Measurements from ENCODE around the gene BCKDHA.
"Not testable (repeated sequence)": the region's sequence is repeated elsewhere in the genome, so short reads cannot be mapped to it uniquely, and the experiment has no call there.

BCKDHA gene

DNA sequence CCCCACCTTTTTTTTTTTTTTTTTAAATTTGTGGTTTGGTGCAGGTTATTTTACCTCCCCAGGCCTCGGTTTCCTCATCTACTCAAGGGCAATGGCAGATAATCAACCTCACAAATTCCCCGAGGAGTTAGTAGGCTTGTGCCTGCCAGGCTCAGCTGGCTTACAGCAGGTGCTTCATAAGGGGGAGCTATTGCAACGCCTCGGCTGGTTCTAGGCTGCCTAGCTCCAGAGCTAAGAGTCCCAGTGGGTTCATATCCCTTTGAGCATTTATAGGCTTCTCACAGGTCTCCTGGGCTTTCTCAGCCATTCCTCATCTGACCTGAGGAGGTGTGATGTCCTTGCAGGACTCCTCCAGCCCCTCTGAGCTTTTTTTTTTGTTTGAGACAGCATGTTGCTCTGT, 10.6 kb downstream of the BCKDHA start:
- peak; percentile 14 to 29 for DNase-seq

DNA sequence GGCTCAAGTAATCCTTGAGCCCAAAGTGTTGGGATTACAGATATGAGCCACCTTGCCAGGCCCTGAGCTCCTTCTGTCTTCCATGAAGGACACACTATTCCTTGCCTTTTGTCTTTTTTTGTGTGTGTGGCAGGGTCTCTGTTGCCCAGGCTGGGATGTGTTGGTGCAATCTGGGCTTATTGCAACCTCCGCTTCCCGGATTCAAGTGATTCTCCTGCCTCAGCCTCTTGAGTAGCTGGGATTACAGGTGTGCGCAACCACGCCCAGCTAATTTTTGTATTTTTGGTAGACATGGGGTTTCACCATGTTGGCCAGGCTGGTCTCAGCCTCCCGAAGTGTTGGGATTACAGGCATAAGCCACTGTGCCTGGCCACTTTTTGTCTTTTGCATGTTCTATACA, 11.2 kb downstream of the BCKDHA start:
- DNase-seq: not testable (repeated sequence)

DNA sequence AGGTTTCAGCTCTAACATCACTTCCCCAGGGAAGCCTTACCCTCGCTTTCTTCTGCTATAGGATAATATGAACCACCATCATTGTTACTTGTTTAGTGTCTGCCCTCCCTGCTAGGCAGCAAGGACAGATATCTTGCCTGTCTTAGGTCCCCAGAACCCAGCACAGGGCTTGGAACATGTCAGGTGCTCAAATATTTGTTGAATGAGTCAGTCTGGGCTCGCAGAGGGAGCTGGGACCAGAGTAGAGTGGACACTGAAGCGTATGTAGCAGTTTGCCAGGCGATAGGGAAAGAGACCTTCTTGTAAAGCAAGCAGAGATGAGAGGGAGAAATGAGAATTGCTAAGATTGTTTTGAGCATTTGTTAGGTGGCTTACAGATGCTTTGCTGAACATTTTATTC, 11.7 kb downstream of the BCKDHA start:
- DNase-seq: no peak

DNA sequence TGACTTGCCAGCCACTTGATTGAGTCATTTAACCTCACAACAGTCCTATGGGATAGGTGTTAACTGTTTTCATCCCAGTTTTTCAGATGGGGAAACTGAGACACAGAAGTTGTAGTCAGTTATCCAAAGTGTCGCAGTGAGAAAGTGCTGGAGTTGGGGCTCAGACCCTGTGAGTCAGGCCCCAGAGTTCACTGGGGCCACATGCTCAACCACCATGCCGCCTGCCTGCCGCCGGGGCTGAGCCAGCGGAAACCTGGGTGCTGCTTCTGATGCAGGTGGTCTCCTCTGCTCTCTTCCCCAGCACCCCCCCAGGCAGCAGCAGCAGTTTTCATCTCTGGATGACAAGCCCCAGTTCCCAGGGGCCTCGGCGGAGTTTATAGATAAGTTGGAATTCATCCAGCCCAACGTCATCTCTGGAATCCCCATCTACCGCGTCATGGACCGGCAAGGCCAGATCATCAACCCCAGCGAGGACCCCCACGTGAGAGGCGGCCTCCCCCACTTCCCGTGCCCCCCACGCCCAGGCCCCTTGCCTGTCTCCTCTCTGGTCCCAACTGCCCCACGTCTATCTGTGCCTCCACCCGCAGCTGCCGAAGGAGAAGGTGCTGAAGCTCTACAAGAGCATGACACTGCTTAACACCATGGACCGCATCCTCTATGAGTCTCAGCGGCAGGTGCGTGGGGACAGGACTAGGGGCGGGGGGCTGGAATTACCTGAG, 12.9 kb downstream of the BCKDHA start:
- DNase-seq: no peak

DNA sequence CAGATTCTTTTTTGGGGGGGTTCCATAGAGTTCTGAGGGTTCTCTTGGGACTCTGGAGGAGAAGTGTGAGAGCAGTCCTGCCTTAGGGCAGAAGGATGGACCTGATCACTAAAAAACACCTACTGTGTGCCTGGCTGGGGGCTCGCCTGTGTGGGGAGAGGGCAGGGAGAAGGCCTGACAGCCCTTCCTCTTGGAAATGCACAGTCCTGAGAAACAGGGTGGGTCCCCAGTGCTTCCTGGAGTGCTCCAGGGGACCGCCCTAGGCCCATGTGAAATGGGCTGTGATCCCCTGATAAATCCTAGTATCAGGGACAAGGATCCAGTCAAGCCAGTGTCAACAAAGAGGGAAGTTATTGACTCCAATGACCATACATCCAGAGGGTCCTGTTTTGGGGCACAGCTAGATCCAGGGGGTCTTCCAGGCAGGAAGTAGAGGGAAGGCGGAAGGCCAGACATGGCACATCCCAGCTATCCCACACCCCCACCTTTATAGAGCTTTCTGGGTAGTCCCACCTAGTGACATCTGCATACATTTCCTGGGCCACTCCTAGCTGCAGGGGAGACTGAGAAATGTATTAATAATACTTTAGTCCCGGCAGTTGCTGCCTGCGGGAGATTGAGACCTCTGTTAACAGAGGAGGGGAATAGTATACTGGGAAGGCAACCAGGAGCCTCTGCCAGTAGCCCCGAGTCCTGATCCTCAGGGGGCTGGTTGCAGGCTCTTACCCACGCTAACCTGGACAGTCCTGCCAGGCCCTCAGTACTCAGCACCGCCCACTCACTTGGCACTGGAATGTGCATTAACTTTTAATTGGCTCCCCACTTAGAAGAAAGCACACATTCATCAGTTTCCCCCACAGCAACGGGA, 13.7 kb downstream of the BCKDHA start:
- no peak for DNase-seq

DNA sequence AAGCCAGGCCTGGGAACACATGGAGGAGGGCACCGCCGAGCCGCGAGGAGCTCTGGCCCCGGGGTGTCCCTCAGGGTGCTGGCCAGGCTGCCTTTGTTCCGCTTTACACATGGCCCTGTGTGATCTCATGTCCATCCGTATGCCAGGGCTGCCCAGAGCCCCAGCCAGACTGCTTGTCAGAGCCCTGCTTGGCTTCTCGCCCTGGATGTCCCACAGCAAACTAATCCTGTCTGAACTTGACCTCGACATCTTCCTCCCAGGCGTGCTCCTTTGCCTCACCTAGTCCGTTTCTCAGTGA, 14.3 kb downstream of the BCKDHA start:
- DNase-seq: no peak

DNA sequence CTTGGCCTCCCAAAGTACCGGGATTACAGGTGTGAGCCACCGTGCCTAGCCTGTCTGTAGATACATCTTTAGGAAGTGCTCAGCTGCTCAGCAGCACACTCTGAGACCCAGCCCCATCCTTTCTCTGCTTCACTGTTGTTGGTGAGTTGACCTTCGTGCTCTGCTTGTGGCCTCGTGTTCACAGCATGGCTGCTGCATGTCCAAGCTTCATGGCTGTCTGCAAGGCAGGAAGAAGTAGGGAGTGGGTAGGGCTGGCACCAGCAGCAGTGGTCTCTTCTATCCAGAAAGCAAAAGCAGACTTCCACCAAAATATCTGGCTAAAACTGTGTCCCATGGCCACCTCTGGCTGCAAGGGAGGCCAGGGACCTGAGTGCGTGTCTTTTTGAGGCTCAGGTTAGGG, 15.3 kb downstream of the BCKDHA start:
- DNase-seq: no peak

DNA sequence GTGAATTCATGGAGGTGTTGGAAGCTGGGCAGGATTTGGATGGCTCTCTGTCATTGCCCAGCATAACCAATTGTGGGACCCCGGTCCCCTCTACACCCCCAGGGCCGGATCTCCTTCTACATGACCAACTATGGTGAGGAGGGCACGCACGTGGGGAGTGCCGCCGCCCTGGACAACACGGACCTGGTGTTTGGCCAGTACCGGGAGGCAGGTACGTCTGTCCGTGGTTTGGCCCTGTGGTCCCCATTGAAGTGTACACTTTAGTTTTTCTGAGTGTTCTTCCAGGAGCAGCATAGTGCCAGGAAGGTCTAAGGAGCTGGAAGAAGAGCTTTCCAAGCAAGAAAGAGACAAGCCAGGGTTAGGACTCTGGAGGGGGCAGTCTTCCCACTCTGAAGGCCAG, 16.3 kb downstream of the BCKDHA start:
- no peak for DNase-seq

DNA sequence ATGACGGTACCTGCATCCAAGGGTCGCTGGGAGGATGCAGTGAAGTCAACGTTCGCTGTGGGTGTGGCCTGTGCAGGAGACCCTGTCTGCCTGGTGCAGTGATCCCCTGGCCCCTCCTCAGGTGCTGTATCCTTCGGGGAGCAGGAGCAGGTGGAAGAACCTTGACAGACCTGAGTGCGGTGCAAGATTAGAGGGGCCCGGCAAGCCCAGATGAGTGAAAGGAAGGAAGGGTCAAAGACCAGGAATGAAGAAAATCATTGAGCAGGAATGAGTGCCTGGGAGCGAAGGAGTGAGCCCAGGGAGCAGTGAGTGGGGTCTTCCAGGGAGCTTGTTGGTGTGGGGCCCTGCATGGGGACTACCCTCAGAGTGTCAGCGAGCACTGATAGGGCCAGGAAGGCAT, 16.8 kb downstream of the BCKDHA start:
- no peak for DNase-seq

DNA sequence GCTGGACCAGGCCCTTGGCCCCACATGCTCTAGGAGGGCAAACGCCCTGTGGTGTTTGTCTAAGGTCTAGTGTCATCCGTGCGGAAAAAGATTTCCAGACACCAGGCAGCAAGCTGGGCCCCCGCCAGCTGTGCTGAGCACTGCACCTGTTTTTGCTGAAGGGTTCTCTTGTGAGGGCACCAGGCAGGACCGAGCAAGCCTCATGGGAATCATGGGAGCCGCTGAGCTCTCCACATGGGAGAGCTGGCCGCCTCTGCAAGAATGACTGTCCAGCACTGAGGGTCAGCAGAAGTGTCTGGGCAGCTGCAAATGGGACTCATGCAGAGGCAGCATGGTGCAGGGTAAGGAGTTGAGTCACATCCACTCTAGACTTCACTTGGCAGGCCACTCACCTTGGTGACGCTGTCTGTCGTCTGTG, 17.5 kb downstream of the BCKDHA start:
- DNase-seq: no peak

DNA sequence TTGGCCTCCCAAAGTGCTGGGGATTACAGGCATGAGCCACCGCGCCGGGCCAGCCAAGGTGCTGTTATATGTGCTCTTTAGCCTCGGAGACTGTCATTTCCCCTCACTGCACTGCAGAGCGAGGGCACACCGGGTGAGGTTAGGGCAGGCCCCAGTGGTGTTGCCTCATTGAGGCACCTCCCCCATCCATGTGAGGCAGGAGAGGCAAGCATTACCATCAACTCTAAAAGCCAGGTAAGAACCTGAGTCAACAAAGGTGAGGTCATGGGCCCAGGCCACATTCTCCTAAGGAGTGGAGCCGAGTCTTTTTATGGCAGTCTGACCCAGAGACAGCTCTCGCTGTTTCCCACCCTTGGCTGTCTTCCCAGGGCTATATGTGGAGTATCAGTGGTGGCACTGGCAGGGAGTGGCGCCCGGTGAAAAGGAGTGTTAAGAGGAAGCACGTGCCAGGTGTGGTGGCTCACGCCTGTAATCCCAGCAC, 18.6 kb downstream of the BCKDHA start:
- DNase-seq: no peak

DNA sequence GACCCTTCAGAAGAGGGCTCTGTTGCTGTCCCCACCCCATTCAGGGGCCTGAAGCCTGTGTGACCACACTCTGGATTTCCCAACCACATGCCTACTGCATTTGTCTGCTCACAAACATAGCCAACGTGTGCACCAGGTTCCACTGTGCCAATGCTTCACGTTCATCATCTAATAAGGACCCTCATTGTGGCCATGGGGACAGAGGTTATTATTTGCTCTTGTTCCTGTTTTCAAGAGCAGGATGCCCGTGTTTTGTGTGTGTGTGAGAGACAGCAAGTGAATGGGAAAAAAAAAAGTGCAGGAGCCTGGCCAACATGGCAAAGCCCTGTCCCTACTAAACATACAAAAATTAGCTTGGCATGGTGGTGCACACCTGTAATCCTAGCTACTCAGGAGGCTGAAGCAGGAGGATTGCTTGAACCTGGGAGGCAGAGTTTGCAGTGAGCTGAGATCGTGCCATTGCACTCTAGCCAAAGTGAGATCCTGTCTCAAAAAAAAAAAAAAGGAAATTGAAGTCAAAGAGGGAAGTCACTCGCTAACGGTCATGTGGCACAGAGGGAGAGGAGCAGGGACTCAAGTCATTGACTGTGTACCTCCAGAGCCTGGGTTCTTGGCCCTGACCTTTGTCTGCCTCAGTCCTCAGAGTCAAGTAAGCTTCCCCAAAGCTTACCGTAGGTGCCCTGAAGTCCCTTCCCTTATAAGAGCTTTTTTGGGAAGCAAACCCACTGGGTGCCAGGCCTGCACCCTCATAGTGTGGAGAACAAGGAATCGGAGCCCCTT, 22.7 kb downstream of the BCKDHA start:
- peak; percentile 81 to 82 for DNase-seq

DNA sequence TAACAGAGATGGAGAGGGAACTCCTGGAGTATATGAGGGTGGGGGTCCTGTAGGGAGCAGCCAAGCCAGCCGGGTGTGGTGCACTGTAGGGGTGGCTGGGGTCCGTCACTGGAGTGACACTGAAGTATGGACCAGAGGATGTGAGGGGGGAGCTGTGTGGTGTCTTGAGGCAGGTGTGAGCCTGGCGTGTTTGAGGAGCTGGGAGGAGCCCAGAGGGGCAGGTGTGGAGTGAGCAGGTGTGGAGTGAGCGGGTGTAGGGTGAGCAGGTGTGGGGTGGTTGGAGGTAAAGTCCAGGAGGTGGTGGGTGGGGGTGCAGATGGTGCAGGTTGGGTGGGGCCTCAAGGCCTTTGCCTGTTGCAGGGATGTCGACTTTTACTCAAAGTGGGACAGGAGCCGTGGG, 23.7 kb downstream of the BCKDHA start:
- DNase-seq: no peak

DNA sequence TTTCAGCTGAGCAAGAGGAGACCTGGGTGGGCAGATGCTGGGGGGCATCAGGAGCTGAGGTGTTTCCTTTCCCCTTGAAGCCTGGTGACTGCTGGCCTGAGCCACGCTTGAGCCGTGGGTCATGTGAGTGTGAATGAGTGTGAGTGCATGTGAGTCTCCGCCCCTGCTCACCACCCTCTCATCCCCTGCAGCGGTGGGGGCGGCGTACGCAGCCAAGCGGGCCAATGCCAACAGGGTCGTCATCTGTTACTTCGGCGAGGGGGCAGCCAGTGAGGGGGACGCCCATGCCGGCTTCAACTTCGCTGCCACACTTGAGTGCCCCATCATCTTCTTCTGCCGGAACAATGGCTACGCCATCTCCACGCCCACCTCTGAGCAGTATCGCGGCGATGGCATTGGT, 24.4 kb downstream of the BCKDHA start:
- DNase-seq: no peak

DNA sequence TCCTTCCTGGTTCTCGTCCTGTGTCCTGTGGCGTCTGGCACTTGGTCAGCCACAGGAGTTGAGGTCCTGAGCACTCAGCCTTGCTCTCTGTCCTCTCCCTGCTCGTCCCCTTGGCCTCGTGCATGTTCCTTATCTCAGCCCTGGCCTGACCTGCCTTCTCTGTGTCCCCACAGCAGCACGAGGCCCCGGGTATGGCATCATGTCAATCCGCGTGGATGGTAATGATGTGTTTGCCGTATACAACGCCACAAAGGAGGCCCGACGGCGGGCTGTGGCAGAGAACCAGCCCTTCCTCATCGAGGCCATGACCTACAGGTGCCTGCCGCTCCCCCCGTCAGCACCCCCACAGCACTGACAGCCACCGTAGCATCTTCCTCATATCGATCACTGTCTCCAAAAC, 24.8 kb downstream of the BCKDHA start:
- DNase-seq: no peak

DNA sequence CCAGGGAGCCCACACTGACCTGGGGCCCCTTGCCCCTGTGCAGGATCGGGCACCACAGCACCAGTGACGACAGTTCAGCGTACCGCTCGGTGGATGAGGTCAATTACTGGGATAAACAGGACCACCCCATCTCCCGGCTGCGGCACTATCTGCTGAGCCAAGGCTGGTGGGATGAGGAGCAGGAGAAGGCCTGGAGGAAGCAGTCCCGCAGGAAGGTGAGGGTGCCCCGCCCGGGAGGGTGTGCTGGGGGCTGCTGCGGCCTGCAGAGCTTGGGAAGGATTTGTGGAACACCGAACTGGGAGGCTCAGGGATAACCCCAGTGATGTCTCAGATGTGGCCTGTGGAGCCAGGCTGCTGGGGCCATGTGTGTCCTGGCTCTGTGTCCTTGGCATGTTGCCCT, 25.3 kb downstream of the BCKDHA start:
- no peak for DNase-seq

DNA sequence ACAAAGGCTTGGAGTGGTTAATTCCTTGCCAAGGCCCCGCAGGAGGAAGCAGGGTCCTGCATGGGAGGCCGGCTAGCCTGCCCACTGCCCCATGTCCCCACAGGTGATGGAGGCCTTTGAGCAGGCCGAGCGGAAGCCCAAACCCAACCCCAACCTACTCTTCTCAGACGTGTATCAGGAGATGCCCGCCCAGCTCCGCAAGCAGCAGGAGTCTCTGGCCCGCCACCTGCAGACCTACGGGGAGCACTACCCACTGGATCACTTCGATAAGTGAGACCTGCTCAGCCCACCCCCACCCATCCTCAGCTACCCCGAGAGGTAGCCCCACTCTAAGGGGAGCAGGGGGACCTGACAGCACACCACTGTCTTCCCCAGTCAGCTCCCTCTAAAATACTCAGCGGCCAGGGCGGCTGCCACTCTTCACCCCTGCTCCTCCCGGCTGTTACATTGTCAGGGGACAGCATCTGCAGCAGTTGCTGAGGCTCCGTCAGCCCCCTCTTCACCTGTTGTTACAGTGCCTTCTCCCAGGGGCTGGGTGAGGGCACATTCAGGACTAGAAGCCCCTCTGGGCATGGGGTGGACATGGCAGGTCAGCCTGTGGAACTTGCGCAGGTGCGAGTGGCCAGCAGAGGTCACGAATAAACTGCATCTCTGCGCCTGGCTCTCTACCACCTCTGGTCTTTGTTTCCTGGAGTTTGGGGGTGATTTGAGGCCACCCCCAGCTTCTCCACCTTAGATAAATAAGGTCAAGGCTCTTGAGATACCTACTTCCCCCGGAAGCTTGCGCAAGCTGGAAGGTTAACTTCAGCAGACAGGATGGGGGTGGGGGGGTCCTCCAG, 26.9 kb downstream of the BCKDHA start:
- no peak for DNase-seq

DNA sequence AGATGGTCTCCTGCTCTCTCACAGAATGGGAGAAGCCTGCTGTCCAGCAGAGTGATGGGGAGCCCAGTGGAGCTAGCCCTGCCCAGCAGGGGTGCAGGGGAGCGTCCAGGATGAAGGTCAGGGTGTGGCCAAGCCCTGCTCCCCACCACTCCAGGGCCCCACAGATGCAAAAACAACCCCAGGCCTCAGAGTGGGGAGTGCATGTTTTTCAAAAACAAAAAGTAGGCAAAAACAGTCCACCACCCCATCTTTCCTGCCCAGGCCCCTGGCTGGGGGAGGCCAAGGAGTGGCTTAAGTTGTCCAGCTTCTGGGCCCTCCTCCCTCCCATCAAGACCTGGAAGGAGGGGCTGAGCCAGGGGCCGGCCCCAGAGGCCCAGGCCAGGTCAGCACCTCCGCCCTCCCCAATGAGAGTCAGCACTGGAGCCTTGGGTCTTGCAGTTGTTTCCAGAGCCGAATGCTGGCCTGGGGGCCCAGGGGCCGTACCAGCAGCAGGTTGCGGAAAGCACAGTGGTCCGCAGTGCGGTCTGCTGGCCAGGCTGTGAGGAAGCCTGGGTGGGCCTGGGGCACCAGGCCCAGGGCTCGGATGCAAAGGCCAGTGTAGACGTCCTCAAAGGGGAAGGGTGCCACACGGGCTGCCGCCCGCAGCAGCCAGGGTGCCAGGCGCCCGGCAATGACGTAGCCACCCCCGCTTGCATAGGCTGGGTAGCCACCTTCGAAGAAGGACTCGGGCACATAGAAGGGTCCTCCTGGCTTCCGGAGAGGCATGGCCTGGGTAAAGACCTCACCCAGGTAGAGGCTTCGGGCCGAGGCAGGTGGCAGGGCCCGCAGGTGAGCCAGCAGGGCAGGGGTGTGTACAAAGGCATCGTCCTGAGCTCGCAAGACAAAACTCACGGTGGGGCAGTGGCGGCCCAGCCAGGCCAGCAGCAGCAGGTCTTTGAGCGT, 27.8 kb downstream of the BCKDHA start:
- DNase-seq: no peak

DNA sequence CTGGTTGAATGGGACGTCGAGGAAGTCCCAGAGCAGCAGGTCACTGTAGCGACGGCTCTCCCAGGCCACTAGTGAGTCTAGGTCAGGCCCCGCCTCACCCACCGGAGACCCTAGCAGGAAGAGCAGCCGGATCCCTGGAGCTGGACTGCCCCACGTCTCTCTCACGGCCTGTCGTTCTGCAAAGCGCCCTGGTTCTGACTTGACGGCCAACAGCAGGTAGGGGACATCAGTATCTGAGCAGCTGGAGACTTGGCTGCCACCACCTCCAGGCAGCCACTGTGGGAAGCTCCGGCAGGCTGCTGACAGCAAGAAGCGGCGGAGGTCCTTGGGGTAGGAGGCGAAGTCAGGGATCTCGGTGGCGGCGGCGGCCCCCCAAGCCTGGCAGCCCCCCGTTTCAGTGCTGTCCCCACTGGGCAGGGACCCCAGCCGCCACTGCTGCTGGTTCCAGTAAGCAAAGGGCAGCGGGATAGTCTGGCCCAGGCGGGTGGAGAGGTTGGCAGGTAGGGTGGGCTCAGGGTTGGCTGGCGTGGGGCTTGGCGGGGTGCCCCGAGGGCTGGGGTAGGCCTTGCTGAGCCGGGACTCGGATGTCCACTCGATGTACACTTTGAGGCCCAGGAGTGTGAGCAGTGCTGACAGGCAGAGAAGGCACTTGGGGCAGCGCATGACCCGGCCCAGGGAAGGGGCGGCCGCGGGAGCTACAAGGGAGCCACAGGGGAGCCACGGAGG, 28.7 kb downstream of the BCKDHA start:
- no peak for DNase-seq

DNA sequence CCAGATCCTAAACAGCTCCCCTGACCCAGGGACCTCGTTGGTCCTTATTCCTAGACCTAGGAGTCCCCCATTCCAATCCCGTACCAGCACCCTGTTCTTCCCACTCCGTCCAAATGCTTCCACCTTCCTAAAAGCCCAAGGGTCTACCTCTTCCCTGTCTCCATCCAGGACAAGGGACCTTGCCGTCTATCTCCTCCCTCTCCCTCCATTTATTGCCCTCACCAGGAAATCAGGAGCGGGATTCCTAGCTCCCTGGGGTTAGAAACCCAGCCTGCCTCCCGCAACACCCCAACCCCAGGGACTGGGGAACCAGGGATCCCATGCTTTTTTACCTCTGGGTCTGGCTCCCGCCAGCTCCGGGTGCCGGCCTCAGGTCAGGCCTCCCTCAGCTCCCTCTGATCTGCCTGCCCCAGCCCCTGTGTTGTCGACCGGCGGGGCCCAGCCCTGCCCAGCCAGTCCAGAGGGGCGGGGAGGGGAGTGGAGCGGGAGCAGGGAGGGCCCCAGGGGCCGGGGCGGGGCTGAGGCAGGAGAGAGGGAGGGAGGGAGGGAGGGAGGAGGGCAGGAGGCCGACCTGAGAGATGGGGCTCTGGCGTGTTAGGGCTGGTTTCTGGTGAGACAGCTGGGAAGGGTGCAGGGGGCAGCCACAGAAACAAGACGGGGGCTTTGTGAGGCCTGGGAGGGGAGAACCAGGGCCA, 29.5 kb downstream of the BCKDHA start, which contains the start of gene B3GNT8:
Gene B3GNT8 (minus strand): TSS at position 423 of the 695 bp plus-strand sequence. CDS start 596 bp downstream, outside the sequence.
- DNase-seq: peak; percentile 70 to 71
